Astrocyte (in vitro differentiated cells and primary cell): ENCODE results near the gene LIMK2. TPM values are rescaled to one million over a fixed set of nuclear protein-coding genes. Genes with fewer than 3 reads are reported as not detected.
"Not testable (repeated sequence)": the region's sequence is repeated elsewhere in the genome, so short reads cannot be mapped to it uniquely, and the experiment has no call there.

Experiments used
- DNase-seq: peaks from one replicate; pipeline ENCODE4 v3.0.0-alpha.2; 2010; ENCODE audit warnings: low read depth
- FAIRE-seq: peaks from 2 replicates; lab custom pipeline; 2011; peaks lifted over from hg19 to GRCh38; lab: Jason Lieb, UNC
- H2AFZ ChIP-seq: 2 replicates; pipeline ENCODE4 v1.6.0; 2012; ENCODE audit warnings: low read depth, low read length, inconsistent platforms
- H3K27ac ChIP-seq: 2 replicates; pipeline ENCODE4 v1.5.1; 2011; ENCODE audit warnings: low read depth, low read length, inconsistent platforms
- H3K27me3 ChIP-seq: 2 replicates; pipeline ENCODE4 v1.6.0; 2011; ENCODE audit warnings: low read length, inconsistent platforms; ENCODE audit not compliant: insufficient read depth
- H3K36me3 ChIP-seq: 2 replicates; pipeline ENCODE4 v1.5.1; 2011; ENCODE audit warnings: low read length, inconsistent platforms; ENCODE audit not compliant: insufficient read depth
- H3K4me1 ChIP-seq: 2 replicates; pipeline ENCODE4 v1.5.1; 2011; ENCODE audit warnings: low read length, inconsistent platforms; ENCODE audit not compliant: insufficient read depth
- H3K4me2 ChIP-seq: 2 replicates; pipeline ENCODE4 v1.6.0; 2012; ENCODE audit warnings: low read length, inconsistent platforms
- H3K4me3 ChIP-seq: 2 replicates; pipeline ENCODE4 v1.5.1; 2011; ENCODE audit warnings: low read depth, mild to moderate bottlenecking, low read length, inconsistent platforms; ENCODE audit not compliant: insufficient read depth
- H3K79me2 ChIP-seq: 2 replicates; pipeline ENCODE4 v1.6.0; 2012; ENCODE audit warnings: mild to moderate bottlenecking, low read length, inconsistent platforms; ENCODE audit not compliant: insufficient read depth
- H3K9ac ChIP-seq: 2 replicates; pipeline ENCODE4 v1.6.0; 2012; ENCODE audit warnings: mild to moderate bottlenecking, low read length, inconsistent platforms
- H3K9me3 ChIP-seq: 2 replicates; pipeline ENCODE4 v1.5.1; 2012; ENCODE audit warnings: low read depth, mild to moderate bottlenecking, low read length, inconsistent platforms; ENCODE audit not compliant: insufficient read depth
- H4K20me1 ChIP-seq: 2 replicates; pipeline ENCODE4 v1.6.0; 2012; ENCODE audit warnings: low read length, inconsistent platforms; ENCODE audit not compliant: insufficient read depth
- H3K27ac Mint-ChIP-seq: one replicate; pipeline ENCODE4 v1.8.0; 2021; ENCODE audit warnings: mild to moderate bottlenecking, mixed read lengths; ENCODE audit not compliant: unreplicated experiment
- H3K27me3 Mint-ChIP-seq: one replicate; pipeline ENCODE4 v1.8.0; 2021; ENCODE audit warnings: low read depth, mixed read lengths; ENCODE audit not compliant: unreplicated experiment
- H3K36me3 Mint-ChIP-seq: one replicate; pipeline ENCODE4 v1.8.0; 2021; ENCODE audit warnings: low read depth, mixed read lengths; ENCODE audit not compliant: unreplicated experiment
- H3K4me1 Mint-ChIP-seq: one replicate; pipeline ENCODE4 v1.8.0; 2021; ENCODE audit warnings: low read depth, mixed read lengths; ENCODE audit not compliant: unreplicated experiment
- H3K4me3 Mint-ChIP-seq: one replicate; pipeline ENCODE4 v1.8.0; 2021; ENCODE audit warnings: mild to moderate bottlenecking, moderate library complexity, mixed read lengths; ENCODE audit not compliant: unreplicated experiment
- H3K9me3 Mint-ChIP-seq: one replicate; pipeline ENCODE4 v1.8.0; 2021; ENCODE audit warnings: mild to moderate bottlenecking, mixed read lengths; ENCODE audit not compliant: unreplicated experiment
- EZH2 ChIP-seq: IDR thresholded peaks from 2 replicates; pipeline ENCODE4 v1.6.1; 2012; ENCODE audit warnings: mild to moderate bottlenecking, low read length, inconsistent platforms; ENCODE audit not compliant: insufficient read depth
- total RNA-seq: library from RNA; stranded (reverse); gene quantifications from 2 replicates; pipeline ENCODE4 v1.2.1, GENCODE V29; 2021
- TF ChIP-seq, protein P1 (sequence below): IDR thresholded peaks from 2 replicates; pipeline ENCODE4 v1.5.1; 2011; ENCODE audit warnings: low read depth, mild to moderate bottlenecking, inconsistent platforms, low read length, moderate library complexity; ENCODE audit not compliant: insufficient read depth

Gene LIMK2
- total RNA-seq, 1 donor from 2014 or later, result 128 TPM

DNA sequence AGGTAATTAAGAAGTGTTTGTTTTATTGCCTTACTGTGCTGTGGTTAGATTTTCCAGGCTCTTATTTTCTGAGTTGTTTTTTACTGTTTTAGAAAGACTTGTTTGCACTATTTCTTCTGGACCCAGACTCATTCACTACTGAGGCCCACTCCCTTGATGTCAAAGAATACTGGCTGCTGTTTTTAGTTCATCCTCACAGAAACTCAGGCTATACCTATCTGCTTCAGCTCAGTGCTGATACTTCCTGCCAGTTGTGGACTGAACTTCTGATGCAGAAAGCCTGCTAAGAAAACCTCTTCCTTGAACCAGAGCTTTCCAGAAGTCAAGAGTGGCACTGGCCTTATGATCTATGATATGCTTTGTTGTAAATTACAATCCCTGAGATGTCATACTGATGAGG lies 96.1 kb downstream of the LIMK2 start:
- Histone ChIP-seq H3K27ac (no peak overlapping the region), H3K36me3 (no peaks in the 10 kb centered on the region), H3K4me3 (no peak overlapping the region), H3K9me3 (no peaks in the 10 kb centered on the region), H3K27me3 (no peaks in the 10 kb centered on the region), H3K4me1 (no peaks in the 10 kb centered on the region), H2AFZ (no peak overlapping the region), H3K9ac (no peak overlapping the region), H3K4me2 (no peak overlapping the region), H3K79me2 (no peaks in the 10 kb centered on the region), H4K20me1 (no peaks in the 10 kb centered on the region)
- Mint-ChIP-seq H3K4me3 (no peak overlapping the region), H3K9me3 (no peaks in the 10 kb centered on the region), H3K36me3 (no peaks in the 10 kb centered on the region), H3K4me1 (no peaks in the 10 kb centered on the region), H3K27ac (no peak overlapping the region), H3K27me3 (peaks cover 1% of the 10 kb centered on the region)
- no peak for DNase-seq
- no peak for FAIRE-seq
- no peak for TF ChIP-seq EZH2

DNA sequence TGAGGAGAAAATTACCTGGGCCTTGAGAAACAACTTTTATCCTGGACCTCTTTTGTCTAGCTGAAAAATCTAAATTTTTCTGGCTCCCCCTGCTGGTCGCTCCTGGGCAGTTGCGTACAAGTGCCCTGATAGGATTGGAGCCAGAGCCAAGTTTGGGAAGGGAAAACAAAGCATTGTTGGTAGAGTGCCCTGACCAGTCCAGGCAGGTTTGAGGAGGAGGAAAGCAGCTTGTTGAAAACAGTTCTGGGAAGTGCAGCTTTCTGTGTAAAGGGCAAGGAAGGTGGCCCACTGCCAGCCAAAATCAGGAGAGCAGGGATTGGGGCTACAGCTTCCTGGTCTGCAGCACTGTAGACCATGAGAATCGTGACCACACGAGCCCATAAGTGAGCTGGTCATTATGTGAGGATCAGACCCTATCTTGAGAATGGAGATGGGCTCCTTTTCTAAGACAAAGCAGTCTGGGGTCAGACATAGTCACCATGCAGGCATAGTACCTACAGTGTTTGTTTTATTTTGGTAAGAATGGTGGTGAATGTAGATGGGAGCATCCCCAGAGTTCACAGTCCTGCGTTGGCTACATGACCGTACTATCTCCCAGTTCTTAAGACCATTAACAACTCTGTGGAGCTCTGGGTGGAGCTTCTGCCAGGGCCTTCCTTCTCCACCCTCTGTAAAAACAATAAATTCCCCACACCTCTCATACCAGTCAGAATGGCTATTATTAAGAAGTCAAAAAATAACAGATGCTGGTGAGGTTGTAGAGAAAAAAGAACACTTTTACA lies 101.5 kb downstream of the LIMK2 start:
- no peak overlapping the region for H3K27ac ChIP-seq

DNA sequence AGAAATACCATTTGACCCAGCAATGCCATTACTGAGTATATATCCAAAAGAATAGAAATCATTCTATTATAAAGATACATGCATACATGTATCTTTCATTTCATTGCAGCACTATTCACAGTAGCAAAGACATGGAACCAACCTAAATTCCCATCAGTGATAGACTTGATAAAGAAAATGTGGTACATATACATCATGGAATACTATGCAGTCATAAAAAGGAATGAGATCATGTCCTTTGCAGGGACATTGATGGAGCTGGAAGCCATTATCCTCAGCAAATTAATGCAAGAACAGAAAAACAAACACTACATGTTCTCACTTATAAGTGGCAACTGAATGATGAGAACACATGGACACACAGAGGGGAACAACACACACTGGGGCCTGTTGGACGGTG lies 102.1 kb downstream of the LIMK2 start:
- not testable (repeated sequence) for H3K4me1 Mint-ChIP-seq, H2AFZ ChIP-seq, H3K4me3 ChIP-seq, H3K79me2 ChIP-seq, H3K4me1 ChIP-seq, H3K4me3 Mint-ChIP-seq, H3K9me3 ChIP-seq, H3K36me3 Mint-ChIP-seq, H4K20me1 ChIP-seq, FAIRE-seq, H3K27me3 Mint-ChIP-seq, H3K27me3 ChIP-seq, H3K36me3 ChIP-seq, H3K27ac Mint-ChIP-seq, H3K4me2 ChIP-seq, H3K27ac ChIP-seq, DNase-seq, H3K9ac ChIP-seq, H3K9me3 Mint-ChIP-seq

More for the DNA sequence above, 101.5 kb downstream of the LIMK2 start:
- no peaks in the 10 kb centered on the region for H3K27me3 ChIP-seq
- Mint-ChIP-seq H3K36me3 (peaks cover 5% of the 10 kb centered on the region), H3K9me3 (peaks cover 5% of the 10 kb centered on the region), H3K4me3 (no peak overlapping the region), H3K27me3 (no peaks in the 10 kb centered on the region), H3K27ac (peak overlapping the region; percentile 8), H3K4me1 (no peaks in the 10 kb centered on the region)
- no peak overlapping the region for H3K4me2 ChIP-seq
- no peaks in the 10 kb centered on the region for H3K4me1 ChIP-seq
- peak overlapping the region; percentile 28 for H2AFZ ChIP-seq
- H3K79me2 ChIP-seq, result no peaks in the 10 kb centered on the region
- no peaks in the 10 kb centered on the region for H3K36me3 ChIP-seq
- H3K9me3 ChIP-seq, result no peaks in the 10 kb centered on the region
- no peak for TF ChIP-seq EZH2
- TF ChIP-seq, protein P1, sequence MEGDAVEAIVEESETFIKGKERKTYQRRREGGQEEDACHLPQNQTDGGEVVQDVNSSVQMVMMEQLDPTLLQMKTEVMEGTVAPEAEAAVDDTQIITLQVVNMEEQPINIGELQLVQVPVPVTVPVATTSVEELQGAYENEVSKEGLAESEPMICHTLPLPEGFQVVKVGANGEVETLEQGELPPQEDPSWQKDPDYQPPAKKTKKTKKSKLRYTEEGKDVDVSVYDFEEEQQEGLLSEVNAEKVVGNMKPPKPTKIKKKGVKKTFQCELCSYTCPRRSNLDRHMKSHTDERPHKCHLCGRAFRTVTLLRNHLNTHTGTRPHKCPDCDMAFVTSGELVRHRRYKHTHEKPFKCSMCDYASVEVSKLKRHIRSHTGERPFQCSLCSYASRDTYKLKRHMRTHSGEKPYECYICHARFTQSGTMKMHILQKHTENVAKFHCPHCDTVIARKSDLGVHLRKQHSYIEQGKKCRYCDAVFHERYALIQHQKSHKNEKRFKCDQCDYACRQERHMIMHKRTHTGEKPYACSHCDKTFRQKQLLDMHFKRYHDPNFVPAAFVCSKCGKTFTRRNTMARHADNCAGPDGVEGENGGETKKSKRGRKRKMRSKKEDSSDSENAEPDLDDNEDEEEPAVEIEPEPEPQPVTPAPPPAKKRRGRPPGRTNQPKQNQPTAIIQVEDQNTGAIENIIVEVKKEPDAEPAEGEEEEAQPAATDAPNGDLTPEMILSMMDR, result peak; percentile 92
- no peak overlapping the region for H3K9ac ChIP-seq
- FAIRE-seq (no peak), DNase-seq (peak; percentile 43)
- no peak overlapping the region for H3K4me3 ChIP-seq
- no peaks in the 10 kb centered on the region for H4K20me1 ChIP-seq
